CD4-positive, alpha-beta T cell (primary cell): Measurements from ENCODE around the gene PIAS1. TPM values are rescaled to one million over a fixed set of nuclear protein-coding genes. Genes with fewer than 3 reads are reported as not detected.

Experiments used
- ATAC-seq: fragments of 200-7000 bp; cut with Tn5 transposase; one replicate; pipeline ENCODE4 v1.10.0; 2022; ENCODE audit warnings: mild to moderate bottlenecking; ENCODE audit not compliant: poor library complexity
- CTCF ChIA-PET: fragments of 350-600 bp; sonication (Branson Sonifier 250); formaldehyde crosslinking; loops from one replicate; lab custom pipeline; 2021; ENCODE audit warnings: antibody characterized with exemption, inconsistent platforms; lab: Charles Lee
- POLR2A ChIA-PET: fragments of 350-600 bp; sonication (Branson Sonifier 250); formaldehyde crosslinking; loops from one replicate; lab custom pipeline; 2021; ENCODE audit warnings: antibody characterized with exemption, inconsistent platforms; lab: Charles Lee
- DNase-seq, 14 experiments: peaks; one replicate each; pipeline ENCODE4 v3.0.0-alpha.2; 2013 to 2020; ENCODE audit warnings: mixed read lengths in 2 of 14
- H3K27ac ChIP-seq, 2 donors: one replicate each; pipeline versions ENCODE4 v1.5.1 to v1.7.0; 2013; ENCODE audit warnings: low read length in 2 of 2, low read depth in 1 of 2, mild to moderate bottlenecking in 1 of 2
- H3K27me3 ChIP-seq, 2 experiments: 1 replicate in 1 of 2; 2 replicates in 1 of 2; pipeline versions ENCODE4 v1.6.1 to v1.7.0; 2013; ENCODE audit warnings: low read length in 2 of 2, control low read depth in 1 of 2, mild to moderate bottlenecking in 1 of 2, moderate library complexity in 1 of 2; ENCODE audit not compliant: insufficient read depth in 2 of 2, control insufficient read depth in 1 of 2
- H3K36me3 ChIP-seq: one replicate; pipeline ENCODE4 v1.6.1; 2013; ENCODE audit warnings: low read length, control low read depth; ENCODE audit not compliant: insufficient read depth
- H3K4me1 ChIP-seq: one replicate; pipeline ENCODE4 v1.6.1; 2013; ENCODE audit warnings: low read length, control low read depth; ENCODE audit not compliant: insufficient read depth
- H3K4me3 ChIP-seq: one replicate; pipeline ENCODE4 v1.5.1; 2013; ENCODE audit warnings: mild to moderate bottlenecking, low read length, moderate library complexity
- H3K9me3 ChIP-seq, 2 experiments: 1 replicate in 1 of 2; 2 replicates in 1 of 2; pipeline versions ENCODE4 v1.6.1 to v1.7.0; 2013; ENCODE audit warnings: low read length in 2 of 2, mild to moderate bottlenecking in 2 of 2, control low read depth in 1 of 2, moderate library complexity in 1 of 2; ENCODE audit not compliant: control insufficient read depth in 1 of 2, insufficient read depth in 1 of 2
- H3K27ac Mint-ChIP-seq: one replicate; pipeline ENCODE4 v1.8.0; 2020; ENCODE audit warnings: mixed read lengths
- H3K27me3 Mint-ChIP-seq: one replicate; pipeline ENCODE4 v1.8.0; 2021; ENCODE audit warnings: mixed read lengths
- H3K36me3 Mint-ChIP-seq: one replicate; pipeline ENCODE4 v1.8.0; 2021; ENCODE audit warnings: low read depth, mixed read lengths
- H3K4me1 Mint-ChIP-seq: one replicate; pipeline ENCODE4 v1.8.0; 2021; ENCODE audit warnings: low read depth, mixed read lengths
- H3K4me3 Mint-ChIP-seq: one replicate; pipeline ENCODE4 v1.8.0; 2020; ENCODE audit warnings: mild to moderate bottlenecking, mixed read lengths
- H3K9me3 Mint-ChIP-seq: one replicate; pipeline ENCODE4 v1.8.0; 2020; ENCODE audit warnings: mixed read lengths
- intact Hi-C, 2 experiments: fragments of 100-400 bp; cut with DNase I in 1 of 2; cut with micrococcal nuclease in 1 of 2; formaldehyde crosslinking; loops; one replicate each; pipeline versions ENCODE4 v1.15.1 to v1.9.0; 2023 to 2025; cut with DNase I, micrococcal nuclease
- total RNA-seq, 174 experiments: library from RNA in 2 of 174; stranded (reverse) in 2 of 174; gene quantifications; one replicate each; pipeline ENCODE4 v1.2.3 and lab custom pipeline; 2021 to 2026
- TF ChIP-seq, protein P1 (sequence below): fragments of 200-600 bp; IDR thresholded peaks from one replicate; pipeline ENCODE4 v1.8.0; 2022; ENCODE audit warnings: antibody characterized with exemption, mild to moderate bottlenecking

Gene PIAS1
- total RNA-seq, 2 experiments from 2014 or later, result 73.1 to 74.8 TPM

DNA sequence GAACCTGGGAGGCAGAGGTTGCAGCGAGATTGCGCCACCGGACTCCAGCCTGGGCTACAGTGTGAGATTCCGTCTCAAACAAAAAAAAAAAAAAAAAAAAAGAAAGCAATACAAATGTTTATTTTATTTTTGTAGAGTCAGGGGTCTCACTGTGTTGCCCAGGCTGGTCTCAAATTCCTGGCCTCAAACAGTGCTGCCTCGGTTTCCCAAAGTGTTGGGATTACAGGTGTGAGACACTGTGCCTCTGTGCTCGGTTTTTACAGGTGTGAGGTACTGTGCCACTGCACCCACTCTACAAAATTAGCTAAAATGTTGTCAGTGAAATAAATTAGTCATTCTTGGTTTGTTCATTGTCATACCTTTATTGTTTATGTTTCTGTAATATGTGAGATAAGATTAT lies 5.5 kb downstream of the PIAS1 start:
- H3K4me1 ChIP-seq, result peaks cover 29% of the 10 kb centered on the region
- Mint-ChIP-seq H3K9me3 (no peaks in the 10 kb centered on the region), H3K4me1 (peaks cover 81% of the 10 kb centered on the region), H3K4me3 (no peak overlapping the region), H3K27me3 (no peaks in the 10 kb centered on the region), H3K36me3 (peaks cover 15% of the 10 kb centered on the region), H3K27ac (no peak overlapping the region)
- ChIA-PET CTCF (no interaction called here), POLR2A (no interaction called here)
- intact Hi-C loops, result loop anchor here (5.0 to 10.0 kb wide), 3 partner anchors 38 to 805 kb away; partner anchors contain the start of genes AAGAB (in 1 of the 2) and IQCH (in 1 of the 2)
- H3K9me3 ChIP-seq, result no peaks in the 10 kb centered on the region
- no peak overlapping the region for H3K27ac ChIP-seq
- no peaks in the 10 kb centered on the region for H3K27me3 ChIP-seq
- TF ChIP-seq, protein P1, sequence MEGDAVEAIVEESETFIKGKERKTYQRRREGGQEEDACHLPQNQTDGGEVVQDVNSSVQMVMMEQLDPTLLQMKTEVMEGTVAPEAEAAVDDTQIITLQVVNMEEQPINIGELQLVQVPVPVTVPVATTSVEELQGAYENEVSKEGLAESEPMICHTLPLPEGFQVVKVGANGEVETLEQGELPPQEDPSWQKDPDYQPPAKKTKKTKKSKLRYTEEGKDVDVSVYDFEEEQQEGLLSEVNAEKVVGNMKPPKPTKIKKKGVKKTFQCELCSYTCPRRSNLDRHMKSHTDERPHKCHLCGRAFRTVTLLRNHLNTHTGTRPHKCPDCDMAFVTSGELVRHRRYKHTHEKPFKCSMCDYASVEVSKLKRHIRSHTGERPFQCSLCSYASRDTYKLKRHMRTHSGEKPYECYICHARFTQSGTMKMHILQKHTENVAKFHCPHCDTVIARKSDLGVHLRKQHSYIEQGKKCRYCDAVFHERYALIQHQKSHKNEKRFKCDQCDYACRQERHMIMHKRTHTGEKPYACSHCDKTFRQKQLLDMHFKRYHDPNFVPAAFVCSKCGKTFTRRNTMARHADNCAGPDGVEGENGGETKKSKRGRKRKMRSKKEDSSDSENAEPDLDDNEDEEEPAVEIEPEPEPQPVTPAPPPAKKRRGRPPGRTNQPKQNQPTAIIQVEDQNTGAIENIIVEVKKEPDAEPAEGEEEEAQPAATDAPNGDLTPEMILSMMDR, result no peak
- H3K4me3 ChIP-seq, result no peak overlapping the region
- ATAC-seq (no peak), DNase-seq (no peak)
- no peaks in the 10 kb centered on the region for H3K36me3 ChIP-seq

DNA sequence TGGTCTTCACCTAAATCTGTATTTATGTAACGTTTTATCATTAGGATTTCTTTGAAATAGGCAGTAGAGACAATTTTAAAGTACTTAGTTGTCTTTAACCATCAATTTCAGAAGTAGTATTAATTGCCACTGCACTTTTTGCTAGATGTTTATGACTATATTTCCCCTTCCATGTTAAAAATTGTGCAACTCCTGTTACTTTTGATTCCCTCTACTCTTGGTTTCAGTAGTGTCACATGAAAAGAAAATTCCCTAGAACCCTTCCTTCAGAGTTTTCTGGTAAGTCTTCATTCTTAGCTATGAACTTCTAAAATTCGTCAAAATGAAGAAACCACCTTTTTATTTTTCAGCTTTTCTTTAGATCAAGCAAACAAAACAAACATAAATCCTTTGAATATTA lies 7.1 kb downstream of the PIAS1 start:
- TF ChIP-seq, protein P1, result no peak
- Histone ChIP-seq H3K36me3 (no peaks in the 10 kb centered on the region), H3K4me1 (peaks cover 34% of the 10 kb centered on the region), H3K27me3 (no peaks in the 10 kb centered on the region), H3K4me3 (no peak overlapping the region), H3K9me3 (no peaks in the 10 kb centered on the region), H3K27ac (no peak overlapping the region)
- Mint-ChIP-seq H3K9me3 (no peaks in the 10 kb centered on the region), H3K4me1 (peaks cover 76% of the 10 kb centered on the region), H3K27me3 (no peaks in the 10 kb centered on the region), H3K27ac (no peak overlapping the region), H3K4me3 (peak overlapping the region; percentile 30), H3K36me3 (peaks cover 14% of the 10 kb centered on the region)
- CTCF ChIA-PET, result no interaction called here
- DNase-seq, result no peak
- POLR2A ChIA-PET, result no interaction called here
- ATAC-seq, result no peak
- intact Hi-C loops, result no loop called here

DNA sequence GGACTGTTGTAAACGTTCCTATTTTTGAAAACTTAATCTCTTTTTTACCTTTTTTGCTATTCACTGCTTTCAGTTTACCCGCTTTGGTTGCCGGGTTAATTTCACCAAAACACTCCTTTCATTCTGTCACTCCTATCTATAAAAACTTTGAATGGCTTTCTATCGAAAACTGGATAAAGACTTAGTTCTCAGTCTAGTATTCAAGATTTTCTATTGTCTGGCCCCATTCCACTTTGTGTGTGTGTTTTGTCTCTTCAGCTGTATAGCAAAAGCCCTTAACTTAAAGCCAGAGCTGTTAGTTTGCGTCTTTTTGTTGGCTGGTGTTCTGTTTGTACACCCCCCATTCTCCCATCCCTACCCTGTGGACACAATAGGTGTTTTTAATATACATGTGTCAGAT lies 7.5 kb downstream of the PIAS1 start:
- H3K4me3 Mint-ChIP-seq, result no peak overlapping the region
- DNase-seq (no peak), ATAC-seq (no peak)
- POLR2A ChIA-PET, result no interaction called here
- no peaks in the 10 kb centered on the region for H3K27me3 Mint-ChIP-seq
- intact Hi-C loops, result no loop called here
- TF ChIP-seq, protein P1, result no peak
- Histone ChIP-seq H3K27ac (no peak overlapping the region), H3K9me3 (no peaks in the 10 kb centered on the region), H3K36me3 (peaks cover 3% of the 10 kb centered on the region), H3K4me1 (peaks cover 35% of the 10 kb centered on the region), H3K27me3 (no peaks in the 10 kb centered on the region), H3K4me3 (no peak overlapping the region)
- CTCF ChIA-PET, result no interaction called here
- no peak overlapping the region for H3K27ac Mint-ChIP-seq
- no peaks in the 10 kb centered on the region for H3K9me3 Mint-ChIP-seq
- H3K36me3 Mint-ChIP-seq, result peaks cover 19% of the 10 kb centered on the region
- H3K4me1 Mint-ChIP-seq, result peaks cover 76% of the 10 kb centered on the region
